K562 (cell line): Measurements from ENCODE around the gene TMPRSS6. TPM values are rescaled to one million over a fixed set of nuclear protein-coding genes. Genes with fewer than 3 reads are reported as not detected.

Source experiments
- FOXM1 ChIP-seq, 2 experiments: fragments of 450-650 bp in 1 of 2; sonication (generic) in 1 of 2; formaldehyde crosslinking in 1 of 2; IDR thresholded peaks; 2 replicates each; pipeline versions ENCODE4 v1.6.1 to v1.9.0; 2017 to 2022; ENCODE audit warnings: low read depth in 2 of 2, mild to moderate bottlenecking in 2 of 2, missing genetic modification reagents in 1 of 2, moderate library complexity in 1 of 2
- HMG20A ChIP-seq: fragments of 450-650 bp; formaldehyde crosslinking; conservative IDR thresholded peaks from 2 replicates; pipeline ENCODE4 v1.4.0; 2020; ENCODE audit warnings: mild to moderate bottlenecking, mixed read lengths
- TAF1 ChIP-seq: IDR thresholded peaks from 2 replicates; pipeline ENCODE4 v1.6.1; 2011; ENCODE audit warnings: mild to moderate bottlenecking, low read length, moderate library complexity; ENCODE audit not compliant: insufficient read depth, control insufficient read depth, severe bottlenecking; ENCODE audit errors: extremely low read depth
- ZC3H11A ChIP-seq: IDR thresholded peaks from 2 replicates; pipeline ENCODE4 v1.6.1; 2012; ENCODE audit warnings: low read depth, low read length, improper control_type of control experiment
- polyA plus RNA-seq, 8 experiments: library from polyadenylated mRNA; depleted of rRNA in 4 of 8; stranded (reverse) in 5 of 8; unstranded in 3 of 8; fragments of >200 nt; fragmentation: Nextera tagmentation in 2 of 8; fragmentation: Illumina TruSeq in 1 of 8; extraction: Ambion mirVana in 2 of 8; extraction: Trizol in 1 of 8; gene quantifications; 2 replicates each; pipeline versions ENCODE4 v1.2.1 to v1.2.3, GENCODE V29; 2011 to 2014; ENCODE audit warnings: inconsistent platforms in 1 of 8, missing spikeins in 1 of 8
- total RNA-seq, 7 experiments: library from RNA; depleted of rRNA in 6 of 7; stranded (reverse); fragments of >200 nt in 6 of 7; fragmentation: Illumina TruSeq in 2 of 7; extraction: Trizol in 2 of 7; gene quantifications; 2 replicates each; pipeline versions ENCODE4 v1.2.1 to v1.2.3, GENCODE V29; 2011 to 2021; ENCODE audit warnings: low replicate concordance in 1 of 7
- TF ChIP-seq, protein P1 (sequence below): fragments of 250-450 bp; sonication (Bioruptor Pico); IDR thresholded peaks from 2 replicates; pipeline ENCODE4 v1.5.0; 2021; ENCODE audit warnings: mild to moderate bottlenecking, moderate library complexity
- TF ChIP-seq, protein P2 (sequence below): fragments of 450-650 bp; IDR thresholded peaks from 2 replicates; pipeline ENCODE4 v1.6.1; 2018; ENCODE audit warnings: mild to moderate bottlenecking, low read depth; ENCODE audit not compliant: partially characterized antibody
- TF ChIP-seq, protein P3 (sequence below): fragments of 250-450 bp; sonication (Bioruptor Pico); IDR thresholded peaks from 2 replicates; pipeline ENCODE4 v1.8.0; 2021; ENCODE audit warnings: moderate library complexity, mild to moderate bottlenecking, inconsistent platforms
- TF ChIP-seq, protein P4 (sequence below): fragments of 450-650 bp; IDR thresholded peaks from 2 replicates; pipeline ENCODE4 v1.6.1; 2018; ENCODE audit not compliant: partially characterized antibody
- TF ChIP-seq, protein P5 (sequence below): IDR thresholded peaks from 2 replicates; pipeline ENCODE4 v1.6.1; 2011; ENCODE audit warnings: borderline replicate concordance, low read depth, mild to moderate bottlenecking, moderate library complexity, low read length; ENCODE audit not compliant: insufficient read depth, poor library complexity, severe bottlenecking

Gene TMPRSS6
- total and polyA plus RNA-seq, 9 of the 15 experiments (the other 6 are each of a cell fraction or from before 2014, with no cell fraction given), result 0.03 TPM; not detected in 8

DNA sequence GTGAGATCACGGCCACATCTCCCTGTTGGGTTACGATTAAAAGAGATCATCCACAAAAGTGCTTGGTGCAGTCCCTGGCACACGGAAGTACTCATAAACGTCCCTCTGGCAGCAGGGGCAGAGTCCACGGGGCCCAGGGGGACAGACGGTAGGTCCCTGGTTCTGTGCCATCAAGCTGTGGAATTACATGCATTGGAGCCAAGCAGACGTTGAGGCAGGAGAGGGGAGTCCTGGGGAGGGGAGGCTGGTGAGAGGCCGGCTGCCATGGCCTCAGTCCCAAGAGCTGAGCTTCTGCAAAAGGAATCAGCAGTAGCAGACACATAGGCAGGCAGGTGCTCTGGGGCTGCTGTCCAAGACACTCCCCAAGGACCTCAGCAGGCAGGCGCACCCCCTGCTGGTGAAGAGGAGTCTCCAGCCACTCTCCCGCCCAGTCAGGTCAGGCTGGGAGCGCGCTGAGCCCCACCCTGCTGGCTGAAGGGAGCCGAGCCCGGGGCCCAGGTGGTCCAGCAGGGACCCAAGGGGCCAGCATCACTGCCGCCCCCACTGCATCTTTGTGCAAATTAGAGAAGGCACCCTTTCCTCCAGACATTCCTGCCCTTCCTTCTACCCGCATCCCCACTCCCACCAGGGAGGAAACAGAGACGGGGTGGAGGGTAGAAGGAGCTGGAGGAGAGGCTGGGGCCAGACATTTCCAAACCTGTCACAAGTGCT lies 65.5 kb downstream of the TMPRSS6 start (continued):
- TF ChIP-seq FOXM1 (IDR thresholded peaks at IDR 0.05; ENCODE audit: low read depth) (no peak), FOXM1 (CRISPR knock-in tag; IDR thresholded peaks at IDR 0.05; ENCODE audit: low read depth) (no peak), TAF1 (no peak), HMG20A (CRISPR knock-in tag) (no peak), ZC3H11A (no peak)
- TF ChIP-seq, protein P1, sequence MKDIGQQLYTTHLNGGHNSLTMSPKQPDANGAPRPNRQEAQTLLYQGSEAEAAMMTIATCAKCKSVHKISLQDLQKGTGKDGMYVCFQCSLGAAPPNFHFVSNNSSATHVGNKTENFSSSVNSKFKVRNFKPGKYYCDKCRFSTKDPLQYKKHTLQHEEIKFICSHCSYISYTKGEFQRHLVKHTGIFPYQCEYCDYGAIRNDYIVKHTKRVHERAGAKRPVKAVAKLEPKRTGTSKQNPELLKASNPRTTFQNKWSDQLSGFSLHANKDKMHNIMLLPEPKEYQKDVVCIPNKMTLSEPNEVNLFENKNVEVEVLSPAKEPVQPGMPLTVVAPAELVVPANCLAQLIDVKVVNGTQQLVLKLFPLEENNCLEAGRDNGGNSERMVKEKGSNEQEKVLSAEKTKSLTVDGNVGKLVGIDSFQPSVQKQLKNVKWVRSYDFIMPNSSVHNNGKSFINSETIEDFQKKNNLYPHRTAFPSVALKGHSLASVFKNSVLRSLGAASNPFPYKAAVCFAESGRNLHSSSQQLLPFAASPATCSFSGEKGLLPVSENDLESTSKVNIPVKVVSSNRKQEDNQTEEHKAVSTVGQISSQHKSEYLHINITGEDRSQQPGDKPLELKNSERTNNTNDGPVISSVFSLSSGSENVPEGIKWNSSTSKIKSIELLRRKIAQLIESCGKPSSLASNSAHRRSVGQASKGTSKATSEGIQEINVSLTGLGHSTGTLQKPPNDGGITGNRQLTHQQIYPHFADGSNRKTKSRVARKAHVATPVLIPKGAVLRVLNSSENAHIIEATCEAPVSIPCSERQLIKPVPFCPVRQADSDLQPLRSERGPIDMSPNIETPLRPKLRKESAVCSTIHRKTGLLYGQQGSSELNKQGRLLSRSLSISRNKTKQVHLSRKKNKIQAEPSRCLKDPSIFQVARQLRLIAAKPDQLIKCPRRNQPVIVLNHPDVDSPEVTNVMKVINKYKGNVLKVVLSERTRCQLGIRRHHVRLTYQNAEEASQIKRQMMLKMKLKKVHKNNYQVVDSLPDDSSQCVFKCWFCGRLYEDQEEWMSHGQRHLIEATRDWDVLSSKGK (CRISPR knock-in tag), result no peak
- TF ChIP-seq, protein P2, sequence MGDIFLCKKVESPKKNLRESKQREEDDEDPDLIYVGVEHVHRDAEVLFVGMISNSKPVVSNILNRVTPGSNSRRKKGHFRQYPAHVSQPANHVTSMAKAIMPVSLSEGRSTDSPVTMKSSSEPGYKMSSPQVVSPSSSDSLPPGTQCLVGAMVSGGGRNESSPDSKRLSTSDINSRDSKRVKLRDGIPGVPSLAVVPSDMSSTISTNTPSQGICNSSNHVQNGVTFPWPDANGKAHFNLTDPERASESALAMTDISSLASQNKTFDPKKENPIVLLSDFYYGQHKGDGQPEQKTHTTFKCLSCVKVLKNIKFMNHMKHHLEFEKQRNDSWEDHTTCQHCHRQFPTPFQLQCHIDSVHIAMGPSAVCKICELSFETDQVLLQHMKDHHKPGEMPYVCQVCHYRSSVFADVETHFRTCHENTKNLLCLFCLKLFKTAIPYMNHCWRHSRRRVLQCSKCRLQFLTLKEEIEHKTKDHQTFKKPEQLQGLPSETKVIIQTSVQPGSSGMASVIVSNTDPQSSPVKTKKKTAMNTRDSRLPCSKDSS, result no peak
- TF ChIP-seq, protein P3, sequence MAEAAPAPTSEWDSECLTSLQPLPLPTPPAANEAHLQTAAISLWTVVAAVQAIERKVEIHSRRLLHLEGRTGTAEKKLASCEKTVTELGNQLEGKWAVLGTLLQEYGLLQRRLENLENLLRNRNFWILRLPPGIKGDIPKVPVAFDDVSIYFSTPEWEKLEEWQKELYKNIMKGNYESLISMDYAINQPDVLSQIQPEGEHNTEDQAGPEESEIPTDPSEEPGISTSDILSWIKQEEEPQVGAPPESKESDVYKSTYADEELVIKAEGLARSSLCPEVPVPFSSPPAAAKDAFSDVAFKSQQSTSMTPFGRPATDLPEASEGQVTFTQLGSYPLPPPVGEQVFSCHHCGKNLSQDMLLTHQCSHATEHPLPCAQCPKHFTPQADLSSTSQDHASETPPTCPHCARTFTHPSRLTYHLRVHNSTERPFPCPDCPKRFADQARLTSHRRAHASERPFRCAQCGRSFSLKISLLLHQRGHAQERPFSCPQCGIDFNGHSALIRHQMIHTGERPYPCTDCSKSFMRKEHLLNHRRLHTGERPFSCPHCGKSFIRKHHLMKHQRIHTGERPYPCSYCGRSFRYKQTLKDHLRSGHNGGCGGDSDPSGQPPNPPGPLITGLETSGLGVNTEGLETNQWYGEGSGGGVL (CRISPR knock-in tag), result no peak
- TF ChIP-seq, protein P4, sequence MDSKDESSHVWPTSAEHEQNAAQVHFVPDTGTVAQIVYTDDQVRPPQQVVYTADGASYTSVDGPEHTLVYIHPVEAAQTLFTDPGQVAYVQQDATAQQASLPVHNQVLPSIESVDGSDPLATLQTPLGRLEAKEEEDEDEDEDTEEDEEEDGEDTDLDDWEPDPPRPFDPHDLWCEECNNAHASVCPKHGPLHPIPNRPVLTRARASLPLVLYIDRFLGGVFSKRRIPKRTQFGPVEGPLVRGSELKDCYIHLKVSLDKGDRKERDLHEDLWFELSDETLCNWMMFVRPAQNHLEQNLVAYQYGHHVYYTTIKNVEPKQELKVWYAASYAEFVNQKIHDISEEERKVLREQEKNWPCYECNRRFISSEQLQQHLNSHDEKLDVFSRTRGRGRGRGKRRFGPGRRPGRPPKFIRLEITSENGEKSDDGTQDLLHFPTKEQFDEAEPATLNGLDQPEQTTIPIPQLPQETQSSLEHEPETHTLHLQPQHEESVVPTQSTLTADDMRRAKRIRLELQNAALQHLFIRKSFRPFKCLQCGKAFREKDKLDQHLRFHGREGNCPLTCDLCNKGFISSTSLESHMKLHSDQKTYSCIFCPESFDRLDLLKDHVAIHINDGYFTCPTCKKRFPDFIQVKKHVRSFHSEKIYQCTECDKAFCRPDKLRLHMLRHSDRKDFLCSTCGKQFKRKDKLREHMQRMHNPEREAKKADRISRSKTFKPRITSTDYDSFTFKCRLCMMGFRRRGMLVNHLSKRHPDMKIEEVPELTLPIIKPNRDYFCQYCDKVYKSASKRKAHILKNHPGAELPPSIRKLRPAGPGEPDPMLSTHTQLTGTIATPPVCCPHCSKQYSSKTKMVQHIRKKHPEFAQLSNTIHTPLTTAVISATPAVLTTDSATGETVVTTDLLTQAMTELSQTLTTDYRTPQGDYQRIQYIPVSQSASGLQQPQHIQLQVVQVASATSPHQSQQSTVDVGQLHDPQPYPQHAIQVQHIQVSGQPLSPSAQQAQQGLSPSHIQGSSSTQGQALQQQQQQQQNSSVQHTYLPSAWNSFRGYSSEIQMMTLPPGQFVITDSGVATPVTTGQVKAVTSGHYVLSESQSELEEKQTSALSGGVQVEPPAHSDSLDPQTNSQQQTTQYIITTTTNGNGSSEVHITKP, result no peak
- TF ChIP-seq, protein P5, sequence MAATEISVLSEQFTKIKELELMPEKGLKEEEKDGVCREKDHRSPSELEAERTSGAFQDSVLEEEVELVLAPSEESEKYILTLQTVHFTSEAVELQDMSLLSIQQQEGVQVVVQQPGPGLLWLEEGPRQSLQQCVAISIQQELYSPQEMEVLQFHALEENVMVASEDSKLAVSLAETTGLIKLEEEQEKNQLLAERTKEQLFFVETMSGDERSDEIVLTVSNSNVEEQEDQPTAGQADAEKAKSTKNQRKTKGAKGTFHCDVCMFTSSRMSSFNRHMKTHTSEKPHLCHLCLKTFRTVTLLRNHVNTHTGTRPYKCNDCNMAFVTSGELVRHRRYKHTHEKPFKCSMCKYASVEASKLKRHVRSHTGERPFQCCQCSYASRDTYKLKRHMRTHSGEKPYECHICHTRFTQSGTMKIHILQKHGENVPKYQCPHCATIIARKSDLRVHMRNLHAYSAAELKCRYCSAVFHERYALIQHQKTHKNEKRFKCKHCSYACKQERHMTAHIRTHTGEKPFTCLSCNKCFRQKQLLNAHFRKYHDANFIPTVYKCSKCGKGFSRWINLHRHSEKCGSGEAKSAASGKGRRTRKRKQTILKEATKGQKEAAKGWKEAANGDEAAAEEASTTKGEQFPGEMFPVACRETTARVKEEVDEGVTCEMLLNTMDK, result peak; percentile 52
